Neural crest cell (in vitro differentiated cells): ENCODE data around the gene RASAL3. TPM values are rescaled to one million over a fixed set of nuclear protein-coding genes. Genes with fewer than 3 reads are reported as not detected.
"Not testable (repeated sequence)": the region's sequence is repeated elsewhere in the genome, so short reads cannot be mapped to it uniquely, and the experiment has no call there.

Experiments
- DNase-seq: peaks from one replicate; pipeline ENCODE4 v3.0.0; 2021; ENCODE audit warnings: low read depth, mixed read lengths, low spot score
- H3K27ac Mint-ChIP-seq: one replicate; pipeline ENCODE4 v1.8.0; 2021; ENCODE audit warnings: mild to moderate bottlenecking, mixed read lengths; ENCODE audit not compliant: unreplicated experiment
- H3K27me3 Mint-ChIP-seq: 2 replicates; pipeline ENCODE4 v1.8.0; 2021; ENCODE audit warnings: low read depth, mild to moderate bottlenecking, mixed read lengths
- H3K36me3 Mint-ChIP-seq: 2 replicates; pipeline ENCODE4 v1.8.0; 2021; ENCODE audit warnings: low read depth, mild to moderate bottlenecking, mixed read lengths
- H3K4me1 Mint-ChIP-seq: 2 replicates; pipeline ENCODE4 v1.8.0; 2021; ENCODE audit warnings: mixed read lengths
- H3K4me3 Mint-ChIP-seq: one replicate; pipeline ENCODE4 v1.8.0; 2021; ENCODE audit warnings: mild to moderate bottlenecking, mixed read lengths
- H3K9me3 Mint-ChIP-seq: 2 replicates; pipeline ENCODE4 v1.8.0; 2021; ENCODE audit warnings: mixed read lengths
- total RNA-seq: library from RNA; stranded (reverse); gene quantifications from 2 replicates; pipeline ENCODE4 v1.2.1, GENCODE V29; 2021
- TF ChIP-seq, protein P1 (sequence below): fragments of 200-600 bp; sonication (generic); conservative IDR thresholded peaks from 2 replicates; pipeline ENCODE4 v1.5.0; 2021; ENCODE audit warnings: antibody characterized with exemption, mild to moderate bottlenecking

Gene RASAL3
- total RNA-seq, 1 donor from 2014 or later = not detected

DNA sequence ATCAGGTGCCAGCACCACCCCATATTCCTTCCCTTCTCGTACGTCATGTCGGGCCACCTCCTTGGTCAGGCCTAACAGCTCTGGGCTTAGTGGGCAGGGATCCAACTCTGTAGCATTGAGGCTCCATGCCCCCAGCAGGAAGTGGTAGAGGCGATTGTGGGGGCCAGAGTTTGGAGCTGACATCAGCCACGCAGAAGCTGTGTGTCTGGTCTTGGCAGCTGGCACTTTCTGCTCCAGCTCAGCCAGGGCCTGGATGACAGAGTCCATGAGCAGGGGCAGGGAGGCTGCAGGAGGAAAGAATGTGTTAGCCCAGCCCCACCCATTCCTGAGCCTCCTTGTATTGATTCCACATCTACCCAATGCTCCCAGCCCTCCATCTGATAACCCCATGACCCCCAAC lies 12.0 kb upstream of the RASAL3 start:
- DNase-seq = no peak
- peaks cover 2% of the 10 kb centered on the region for H3K9me3 Mint-ChIP-seq
- no peak overlapping the region for H3K27ac Mint-ChIP-seq
- H3K4me3 Mint-ChIP-seq = no peak overlapping the region
- H3K4me1 Mint-ChIP-seq = no peaks in the 10 kb centered on the region
- H3K36me3 Mint-ChIP-seq = no peaks in the 10 kb centered on the region
- H3K27me3 Mint-ChIP-seq = peaks cover 33% of the 10 kb centered on the region
- TF ChIP-seq, protein P1, sequence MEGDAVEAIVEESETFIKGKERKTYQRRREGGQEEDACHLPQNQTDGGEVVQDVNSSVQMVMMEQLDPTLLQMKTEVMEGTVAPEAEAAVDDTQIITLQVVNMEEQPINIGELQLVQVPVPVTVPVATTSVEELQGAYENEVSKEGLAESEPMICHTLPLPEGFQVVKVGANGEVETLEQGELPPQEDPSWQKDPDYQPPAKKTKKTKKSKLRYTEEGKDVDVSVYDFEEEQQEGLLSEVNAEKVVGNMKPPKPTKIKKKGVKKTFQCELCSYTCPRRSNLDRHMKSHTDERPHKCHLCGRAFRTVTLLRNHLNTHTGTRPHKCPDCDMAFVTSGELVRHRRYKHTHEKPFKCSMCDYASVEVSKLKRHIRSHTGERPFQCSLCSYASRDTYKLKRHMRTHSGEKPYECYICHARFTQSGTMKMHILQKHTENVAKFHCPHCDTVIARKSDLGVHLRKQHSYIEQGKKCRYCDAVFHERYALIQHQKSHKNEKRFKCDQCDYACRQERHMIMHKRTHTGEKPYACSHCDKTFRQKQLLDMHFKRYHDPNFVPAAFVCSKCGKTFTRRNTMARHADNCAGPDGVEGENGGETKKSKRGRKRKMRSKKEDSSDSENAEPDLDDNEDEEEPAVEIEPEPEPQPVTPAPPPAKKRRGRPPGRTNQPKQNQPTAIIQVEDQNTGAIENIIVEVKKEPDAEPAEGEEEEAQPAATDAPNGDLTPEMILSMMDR = no peak

DNA sequence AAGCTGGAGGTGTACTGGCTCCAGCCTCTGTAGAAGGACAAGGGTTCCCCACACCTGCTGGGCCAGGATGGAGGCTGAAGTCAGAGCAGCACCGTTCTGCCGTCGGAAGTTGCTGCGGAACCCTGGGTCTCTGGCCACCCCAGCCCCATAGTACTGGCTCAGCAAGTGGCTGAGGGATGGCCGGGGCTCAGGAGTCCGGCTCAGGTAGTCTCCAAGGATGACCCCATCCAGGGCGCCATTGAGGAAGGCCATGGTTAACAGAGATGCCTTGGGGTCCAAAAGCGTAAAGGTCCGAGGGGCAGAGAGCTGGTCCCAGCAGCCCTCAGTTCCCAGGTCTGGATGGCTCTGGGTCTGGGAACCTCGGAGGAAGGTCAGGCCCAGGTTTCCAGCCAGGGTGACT lies 11.3 kb upstream of the RASAL3 start:
- Mint-ChIP-seq H3K4me1 (no peaks in the 10 kb centered on the region), H3K36me3 (no peaks in the 10 kb centered on the region), H3K27ac (no peak overlapping the region), H3K9me3 (peaks cover 2% of the 10 kb centered on the region), H3K4me3 (no peak overlapping the region), H3K27me3 (peaks cover 40% of the 10 kb centered on the region)
- TF ChIP-seq, protein P1 = no peak
- no peak for DNase-seq

DNA sequence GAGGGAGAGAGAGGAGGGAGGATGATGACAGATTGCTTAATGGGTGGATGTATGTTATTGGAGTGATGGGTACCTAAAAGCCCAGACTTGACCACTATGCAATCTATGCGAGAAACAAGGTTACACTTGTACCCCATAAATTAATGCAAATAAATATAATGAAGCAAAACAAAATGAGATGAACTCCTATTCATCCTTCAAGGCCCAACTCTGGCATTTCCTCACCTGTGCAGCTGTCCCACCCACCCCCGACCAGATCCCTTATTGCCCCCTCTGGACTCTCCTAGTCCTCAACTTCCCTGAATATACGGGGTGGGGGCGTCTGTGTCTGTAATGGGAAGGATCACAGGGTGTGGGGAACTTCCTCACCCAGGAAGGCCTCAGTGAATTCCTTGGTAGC lies 10.8 kb upstream of the RASAL3 start:
- Mint-ChIP-seq H3K4me1 (no peaks in the 10 kb centered on the region), H3K4me3 (no peak overlapping the region), H3K27me3 (peaks cover 43% of the 10 kb centered on the region), H3K9me3 (peaks cover 2% of the 10 kb centered on the region), H3K36me3 (no peaks in the 10 kb centered on the region), H3K27ac (no peak overlapping the region)
- TF ChIP-seq, protein P1 = no peak
- DNase-seq = no peak

DNA sequence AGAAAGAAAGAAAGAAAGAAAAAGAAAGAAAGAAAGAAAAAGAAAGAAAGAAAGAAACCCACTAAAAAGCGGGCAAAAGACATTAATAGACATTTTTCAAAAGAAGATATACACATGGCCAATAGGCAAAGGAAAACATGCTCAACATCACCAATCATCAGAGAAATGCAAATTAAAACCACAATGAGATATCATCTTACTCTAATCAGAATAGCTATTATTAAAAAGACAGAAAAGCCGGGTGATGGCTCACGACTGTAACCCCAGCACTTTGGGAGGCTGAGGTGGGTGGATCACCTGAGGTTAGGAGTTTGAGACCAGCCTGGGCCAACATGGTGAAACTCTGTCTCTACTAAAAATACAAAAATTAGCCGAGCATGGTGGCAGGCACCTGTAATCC lies 9.5 kb upstream of the RASAL3 start:
- H3K4me1 Mint-ChIP-seq, H3K4me3 Mint-ChIP-seq: not testable (repeated sequence)

GRCh38 chr19:15471639-15472101 lies 7.3 kb upstream of the RASAL3 start:
- peaks cover 68% of the 10 kb centered on the region for H3K27me3 Mint-ChIP-seq
- H3K9me3 Mint-ChIP-seq = peaks cover 2% of the 10 kb centered on the region
- no peaks in the 10 kb centered on the region for H3K36me3 Mint-ChIP-seq
- no peak overlapping the region for H3K4me3 Mint-ChIP-seq
- no peaks in the 10 kb centered on the region for H3K4me1 Mint-ChIP-seq
- peak overlapping the region; percentile 35 for H3K27ac Mint-ChIP-seq
- no peak for DNase-seq
- TF ChIP-seq, protein P1 = no peak

More for the DNA sequence above, 9.5 kb upstream of the RASAL3 start:
- H3K27ac Mint-ChIP-seq, DNase-seq, H3K9me3 Mint-ChIP-seq, H3K36me3 Mint-ChIP-seq: not testable (repeated sequence)
- peaks cover 55% of the 10 kb centered on the region for H3K27me3 Mint-ChIP-seq

DNA sequence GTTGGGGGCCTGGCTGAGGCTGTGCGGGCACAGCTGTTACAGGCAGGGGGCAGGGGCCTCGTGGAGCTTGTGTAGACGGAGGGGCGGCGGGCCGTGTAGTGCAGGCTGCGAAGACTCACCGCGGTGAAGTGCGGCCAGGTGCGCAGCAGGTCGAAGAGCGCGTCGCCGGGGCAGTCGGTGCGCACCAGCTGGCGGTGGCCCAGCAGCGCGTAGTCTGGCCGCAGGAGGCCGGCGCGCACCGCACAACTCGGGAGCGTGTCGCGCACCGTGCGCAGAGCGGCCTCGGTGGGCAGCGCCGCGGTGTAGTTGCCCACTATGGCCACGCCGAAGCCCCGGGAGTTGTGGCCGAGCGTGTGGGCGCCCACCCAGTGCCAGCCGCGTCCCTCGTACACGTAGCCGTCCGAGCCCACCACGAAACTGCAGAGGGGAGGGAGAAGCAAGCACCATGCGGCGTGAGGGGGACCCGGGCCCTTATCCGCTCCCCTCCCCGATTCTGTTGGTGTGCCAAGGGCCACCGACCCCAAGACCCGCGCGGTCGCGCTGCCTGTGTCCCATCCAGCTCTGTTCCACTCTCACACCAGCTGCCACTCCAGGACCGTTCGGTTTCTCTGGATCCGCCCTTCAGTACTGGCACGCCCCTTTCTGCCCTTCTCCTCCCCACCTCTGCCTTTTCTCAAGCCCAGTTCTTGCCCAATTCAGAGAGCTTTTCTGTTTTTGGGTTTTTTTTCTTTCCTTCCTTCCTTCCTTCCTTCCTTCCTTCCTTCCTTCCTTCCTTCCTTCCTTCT lies 5.4 kb upstream of the RASAL3 start:
- H3K4me3 Mint-ChIP-seq = no peak overlapping the region

More for the DNA sequence above, 5.4 kb upstream of the RASAL3 start:
- no peaks in the 10 kb centered on the region for H3K36me3 Mint-ChIP-seq
- no peaks in the 10 kb centered on the region for H3K4me1 Mint-ChIP-seq
- H3K27ac Mint-ChIP-seq = no peak overlapping the region
- H3K27me3 Mint-ChIP-seq = peaks cover 72% of the 10 kb centered on the region
- TF ChIP-seq, protein P1 = no peak
- peaks cover 2% of the 10 kb centered on the region for H3K9me3 Mint-ChIP-seq
- no peak for DNase-seq
